Measurements from ENCODE around the gene IGFL1. TPM values are rescaled to one million over a fixed set of nuclear protein-coding genes. Genes with fewer than 3 reads are reported as not detected.
"Not testable (repeated sequence)": the region's sequence is repeated elsewhere in the genome, so short reads cannot be mapped to it uniquely, and the experiment has no call there.

IGFL1 gene
- total RNA-seq, 4 donors from 2014 or later, result not detected

- peaks cover 0 to 25% of the 10 kb centered on the region in 2 donors for H3K27me3 ChIP-seq
- 31 to 38% methylated on average over 11 of the region's 11 CpGs for WGBS, 2 donors
- peak overlapping the region in 2 of 4 donors; percentile 31 to 70 for H3K27ac ChIP-seq
- no peaks in the 10 kb centered on the region for H3K36me3 ChIP-seq
- peaks cover 0 to 7% (median 0%) of the 10 kb centered on the region in 4 donors for H3K4me1 ChIP-seq
- no peaks in the 10 kb centered on the region for H3K9me3 ChIP-seq
- no peak overlapping the region for H3K4me3 ChIP-seq
- no peak for DNase-seq (ENCODE audit: low spot score in 2 of 2)
- TF ChIP-seq EP300 (IDR thresholded peaks at IDR 0.05), result no peak
- TF ChIP-seq CTCF (IDR thresholded peaks at IDR 0.05), result no peak
- no peak for TF ChIP-seq POLR2A (IDR thresholded peaks at IDR 0.05)
These were observed 36.4 kb upstream of the IGFL1 start for GRCh38 chr19:46192992-46193650.

DNA sequence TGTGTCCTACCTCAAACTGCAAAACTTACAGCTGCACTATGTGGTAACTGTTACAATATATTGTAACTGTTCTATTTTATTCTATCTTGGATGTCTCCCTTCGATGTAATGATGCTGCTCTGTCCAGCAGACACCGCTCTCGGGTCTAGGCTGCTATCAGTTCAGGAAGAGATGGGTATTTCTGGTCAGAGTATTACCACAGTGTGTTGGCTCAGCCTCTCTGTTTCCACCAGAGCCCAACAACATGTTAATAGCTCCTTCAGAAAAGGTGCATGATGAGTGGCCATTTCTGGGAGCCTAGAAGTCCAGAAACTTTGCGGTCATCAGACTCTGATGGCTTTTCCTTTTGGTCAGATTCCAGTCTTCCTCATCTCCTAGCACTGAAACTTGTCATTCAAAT is 35.9 kb upstream of the IGFL1 start:
- H3K9me3 ChIP-seq, result no peaks in the 10 kb centered on the region
- no peak for DNase-seq (ENCODE audit: low spot score in 2 of 2)
- peaks cover 0 to 7% (median 0%) of the 10 kb centered on the region in 4 donors for H3K4me1 ChIP-seq
- no peak for TF ChIP-seq CTCF (IDR thresholded peaks at IDR 0.05)
- no peak for TF ChIP-seq EP300 (IDR thresholded peaks at IDR 0.05)
- TF ChIP-seq POLR2A (IDR thresholded peaks at IDR 0.05), result no peak
- peak overlapping the region in 1 of 4 donors; percentile 70 for H3K27ac ChIP-seq
- no peaks in the 10 kb centered on the region for H3K36me3 ChIP-seq
- H3K27me3 ChIP-seq, result peaks cover 0 to 21% of the 10 kb centered on the region in 2 donors
- WGBS, 2 donors, result 78 to 86% methylated on average over 4 of the region's 4 CpGs
- H3K4me3 ChIP-seq, result no peak overlapping the region

DNA sequence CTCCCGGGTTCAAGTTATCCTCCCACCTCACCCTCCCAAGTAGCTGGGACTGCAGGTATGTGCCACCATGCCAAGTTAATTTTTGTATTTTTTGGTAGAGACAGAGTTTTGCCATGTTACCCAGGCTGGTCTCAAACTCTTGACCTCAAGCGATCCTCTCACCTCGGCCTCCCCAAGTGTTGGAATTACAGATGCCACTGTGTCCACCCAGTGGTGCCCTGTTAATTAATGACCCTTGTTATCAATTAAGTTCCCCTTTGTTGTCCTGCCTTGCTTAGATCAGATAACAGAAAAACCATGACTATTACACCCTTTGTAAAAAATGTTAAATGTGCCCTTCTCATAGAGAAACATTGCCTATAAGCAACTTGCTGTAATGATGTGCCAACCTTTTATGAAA is 34.4 kb upstream of the IGFL1 start:
- WGBS, 2 donors, result 92 to 93% methylated on average over 3 of the region's 3 CpGs
- no peaks in the 10 kb centered on the region for H3K36me3 ChIP-seq
- no peaks in the 10 kb centered on the region for H3K9me3 ChIP-seq
- H3K4me3 ChIP-seq, result no peak overlapping the region
- TF ChIP-seq CTCF (IDR thresholded peaks at IDR 0.05), result no peak
- no peak for TF ChIP-seq POLR2A (IDR thresholded peaks at IDR 0.05)
- no peak for TF ChIP-seq EP300 (IDR thresholded peaks at IDR 0.05)
- peaks cover 0 to 7% (median 0%) of the 10 kb centered on the region in 4 donors for H3K4me1 ChIP-seq
- no peak overlapping the region for H3K27ac ChIP-seq
- no peak for DNase-seq (ENCODE audit: low spot score in 2 of 2)
- peaks cover 0 to 8% of the 10 kb centered on the region in 2 donors for H3K27me3 ChIP-seq

- 74% methylated on average over 5 to 7 of the region's 7 CpGs for WGBS, 2 donors
- H3K27ac ChIP-seq, result not testable (repeated sequence)
These were observed 33.6 kb upstream of the IGFL1 start for GRCh38 chr19:46195919-46196318.

GRCh38 chr19:46196410-46197124 is 33.0 kb upstream of the IGFL1 start:
- Histone ChIP-seq H3K27ac (no peak overlapping the region), H3K4me1 (peaks cover 0 to 7% (median 0%) of the 10 kb centered on the region in 4 donors), H3K36me3 (no peaks in the 10 kb centered on the region), H3K27me3 (no peaks in the 10 kb centered on the region), H3K9me3 (no peaks in the 10 kb centered on the region), H3K4me3 (no peak overlapping the region)
- 69 to 71% methylated on average over 7 to 8 of the region's 8 CpGs for WGBS, 2 donors
- TF ChIP-seq POLR2A (IDR thresholded peaks at IDR 0.05), result no peak
- no peak for TF ChIP-seq EP300 (IDR thresholded peaks at IDR 0.05)
- TF ChIP-seq CTCF (IDR thresholded peaks at IDR 0.05), result no peak
- DNase-seq (ENCODE audit: low spot score in 2 of 2), result no peak

More at GRCh38 chr19:46195919-46196318, 33.6 kb upstream of the IGFL1 start:
- H3K9me3 ChIP-seq; H3K36me3 ChIP-seq; H3K4me1 ChIP-seq; DNase-seq (ENCODE audit: low spot score in 2 of 2); H3K4me3 ChIP-seq; H3K27me3 ChIP-seq: not testable (repeated sequence)
